HG02973 (cell line): ENCODE results near the gene HLA-F.

Experiments used
- ATAC-seq: cut with Tn5 transposase; IDR thresholded peaks from one replicate; pipeline ENCODE4 v1.9.1; 2021; ENCODE audit warnings: moderate library complexity; ENCODE audit not compliant: unreplicated experiment

HLA-F gene

DNA sequence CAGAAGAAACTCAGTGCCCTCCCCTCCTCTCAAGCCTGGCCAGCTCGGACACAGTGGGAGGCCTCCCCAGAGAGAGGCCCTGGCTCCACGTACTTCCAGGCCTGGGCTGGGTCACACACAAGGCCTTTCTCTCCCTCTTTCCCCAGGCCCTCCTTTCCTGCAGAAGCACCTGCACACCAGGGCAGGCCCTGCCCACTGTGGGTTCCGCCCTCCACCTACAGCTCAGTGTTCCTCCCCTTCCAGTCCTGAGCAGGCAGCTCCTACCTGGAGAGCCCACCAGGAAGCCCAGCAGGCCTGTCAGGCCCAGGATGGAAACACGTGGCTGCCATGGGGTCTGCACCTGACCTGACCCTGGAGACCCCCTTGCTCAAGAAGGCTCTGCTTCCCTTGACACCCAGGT is 18.9 kb downstream of the HLA-F start:
- ATAC-seq: no peak

DNA sequence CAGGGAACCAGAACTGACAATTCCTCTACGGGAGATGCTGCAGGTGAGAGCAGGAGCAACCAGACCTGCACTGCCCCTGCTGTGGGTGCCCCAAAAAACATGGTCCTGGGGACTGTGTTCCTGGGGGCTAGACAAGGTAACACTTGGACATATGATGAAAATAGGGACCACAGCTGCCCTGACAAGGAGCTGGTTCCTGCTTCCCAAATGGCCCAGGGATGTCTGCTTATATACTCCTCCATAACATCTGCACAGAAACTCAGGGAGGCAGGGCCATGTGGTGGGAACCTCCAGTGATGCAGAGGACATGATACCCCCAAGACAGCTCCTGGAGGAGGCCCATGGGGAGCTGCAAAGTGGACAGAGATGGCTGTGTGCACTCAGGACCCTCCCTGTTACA is 19.8 kb downstream of the HLA-F start:
- ATAC-seq: no peak

GRCh38 chr6:29743568-29743967 is 20.3 kb downstream of the HLA-F start:
- ATAC-seq: no peak

DNA sequence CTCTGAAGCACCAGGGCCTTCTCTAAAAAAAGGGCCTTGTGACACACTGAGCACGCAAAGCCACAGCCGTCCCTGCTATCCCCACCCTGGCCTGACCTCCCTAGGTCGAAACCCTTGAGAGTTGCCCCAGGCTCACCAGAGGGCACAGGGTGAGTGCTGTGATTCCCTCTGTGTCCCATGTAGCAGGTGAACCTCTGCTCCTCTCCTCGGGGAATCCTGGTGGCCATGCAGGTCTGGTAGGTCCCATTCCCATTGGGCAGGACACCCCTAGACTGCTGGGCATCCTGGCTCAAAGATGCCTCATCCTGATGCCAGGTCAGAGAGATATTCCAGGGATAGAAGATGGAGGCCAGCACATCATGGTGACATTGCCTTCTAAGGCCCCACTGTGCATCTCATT is 20.9 kb downstream of the HLA-F start:
- no peak for ATAC-seq

GRCh38 chr6:29744621-29745020 is 21.4 kb downstream of the HLA-F start:
- no peak for ATAC-seq

DNA sequence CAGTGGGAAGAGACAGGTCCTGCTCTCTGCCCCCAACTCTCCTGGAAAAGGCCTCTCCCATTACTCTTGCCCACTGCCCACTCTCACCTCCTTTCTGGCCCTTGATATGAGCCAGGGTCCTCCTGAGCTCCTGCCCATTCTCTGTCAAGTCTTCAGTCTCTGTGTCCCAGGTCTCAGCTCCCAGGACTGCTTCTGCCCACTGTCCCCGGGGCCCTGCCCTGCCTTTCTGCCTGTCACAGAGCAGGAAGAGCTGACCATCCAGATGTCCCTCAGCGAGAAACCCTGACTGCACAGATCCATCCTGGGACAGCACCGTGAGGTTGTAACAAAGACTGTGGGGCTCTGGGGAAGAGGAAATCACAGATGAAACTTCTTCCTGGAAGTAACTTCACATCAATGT is 22.2 kb downstream of the HLA-F start:
- ATAC-seq: no peak

DNA sequence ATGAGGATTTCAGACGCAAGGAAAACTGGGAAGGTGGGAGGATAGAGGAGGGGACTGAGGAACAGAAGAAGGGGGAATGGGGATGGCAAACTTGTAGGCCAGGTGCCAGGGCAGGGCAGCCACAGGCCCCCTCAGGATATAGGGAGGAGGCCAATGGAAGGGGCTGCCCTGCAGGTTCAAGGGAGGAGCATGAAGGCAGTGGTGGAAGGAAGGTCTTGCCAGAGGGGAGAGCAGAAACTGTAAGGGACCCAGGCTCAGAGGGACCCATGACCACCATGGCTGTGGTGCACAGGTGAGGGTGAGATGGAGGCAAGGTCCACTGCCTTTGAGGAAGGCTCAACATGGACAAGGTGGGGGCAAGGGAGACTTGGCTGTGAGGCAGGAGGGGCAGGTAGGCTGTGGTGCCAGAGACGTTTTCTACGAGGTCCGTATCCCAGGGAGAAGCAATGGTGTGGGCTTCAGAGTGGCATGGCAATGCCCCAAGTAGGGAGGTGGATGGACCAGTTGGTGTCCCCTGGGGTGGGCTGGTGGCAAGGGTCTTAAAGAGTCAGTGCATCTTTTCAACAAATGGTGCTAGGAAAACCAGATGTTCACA is 22.7 kb downstream of the HLA-F start:
- ATAC-seq: no peak

GRCh38 chr6:29746846-29747687 is 23.8 kb downstream of the HLA-F start:
- ATAC-seq: no peak

DNA sequence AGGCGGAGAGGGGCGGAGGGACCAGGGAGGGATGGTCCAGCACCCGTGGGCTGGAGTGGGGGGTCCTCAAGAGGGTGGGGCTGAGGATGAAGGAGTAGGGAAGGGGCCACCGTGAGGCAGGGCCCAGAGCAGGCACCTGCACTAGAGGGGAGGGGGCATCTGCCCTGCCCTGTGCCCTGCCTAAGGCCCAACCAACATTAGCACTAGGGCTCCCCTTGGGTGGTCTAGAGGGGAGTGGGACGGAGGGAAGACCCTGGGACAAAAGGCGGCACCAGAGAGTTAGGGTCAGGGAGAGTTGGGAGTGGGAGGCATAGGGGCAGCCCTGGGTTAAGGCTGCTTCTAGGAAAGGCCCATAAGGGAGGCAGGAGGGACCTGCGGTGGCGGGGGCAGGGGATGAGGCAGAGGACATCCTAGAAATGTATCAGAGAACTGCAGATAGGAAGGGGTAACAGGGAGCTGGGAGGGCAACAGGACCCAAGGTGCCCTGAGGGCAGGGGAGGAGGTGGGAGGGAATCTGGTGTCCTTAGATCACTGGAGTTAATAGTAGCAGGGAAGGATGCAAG is 24.5 kb downstream of the HLA-F start:
- no peak for ATAC-seq

- peak; percentile 66 for ATAC-seq
Measured at GRCh38 chr6:29748391-29749307, 25.4 kb downstream of the HLA-F start.

GRCh38 chr6:29749308-29749662 is 26.1 kb downstream of the HLA-F start:
- no peak for ATAC-seq

GRCh38 chr6:29749668-29750067 is 26.4 kb downstream of the HLA-F start:
- ATAC-seq: no peak

DNA sequence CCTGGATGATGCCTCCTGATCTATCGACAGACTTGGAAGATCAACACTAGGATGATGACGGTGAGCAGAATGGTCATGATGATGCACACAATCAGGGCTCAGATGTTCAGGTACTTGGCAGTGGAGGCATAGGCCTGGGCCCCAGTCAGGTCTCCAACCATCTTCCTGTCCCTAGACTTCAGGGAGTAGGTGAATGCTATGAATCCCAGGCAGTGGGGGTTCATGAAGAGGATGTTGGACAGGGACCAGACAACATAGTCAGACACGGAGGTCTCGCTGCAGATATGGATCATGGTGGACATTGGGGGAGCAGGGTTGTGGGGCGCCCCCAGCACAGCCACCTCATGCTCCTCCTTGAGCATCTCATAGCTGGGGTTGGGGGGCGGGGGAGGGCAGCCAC is 27.5 kb downstream of the HLA-F start:
- ATAC-seq: no peak

GRCh38 chr6:29751480-29751879 is 28.2 kb downstream of the HLA-F start:
- no peak for ATAC-seq

DNA sequence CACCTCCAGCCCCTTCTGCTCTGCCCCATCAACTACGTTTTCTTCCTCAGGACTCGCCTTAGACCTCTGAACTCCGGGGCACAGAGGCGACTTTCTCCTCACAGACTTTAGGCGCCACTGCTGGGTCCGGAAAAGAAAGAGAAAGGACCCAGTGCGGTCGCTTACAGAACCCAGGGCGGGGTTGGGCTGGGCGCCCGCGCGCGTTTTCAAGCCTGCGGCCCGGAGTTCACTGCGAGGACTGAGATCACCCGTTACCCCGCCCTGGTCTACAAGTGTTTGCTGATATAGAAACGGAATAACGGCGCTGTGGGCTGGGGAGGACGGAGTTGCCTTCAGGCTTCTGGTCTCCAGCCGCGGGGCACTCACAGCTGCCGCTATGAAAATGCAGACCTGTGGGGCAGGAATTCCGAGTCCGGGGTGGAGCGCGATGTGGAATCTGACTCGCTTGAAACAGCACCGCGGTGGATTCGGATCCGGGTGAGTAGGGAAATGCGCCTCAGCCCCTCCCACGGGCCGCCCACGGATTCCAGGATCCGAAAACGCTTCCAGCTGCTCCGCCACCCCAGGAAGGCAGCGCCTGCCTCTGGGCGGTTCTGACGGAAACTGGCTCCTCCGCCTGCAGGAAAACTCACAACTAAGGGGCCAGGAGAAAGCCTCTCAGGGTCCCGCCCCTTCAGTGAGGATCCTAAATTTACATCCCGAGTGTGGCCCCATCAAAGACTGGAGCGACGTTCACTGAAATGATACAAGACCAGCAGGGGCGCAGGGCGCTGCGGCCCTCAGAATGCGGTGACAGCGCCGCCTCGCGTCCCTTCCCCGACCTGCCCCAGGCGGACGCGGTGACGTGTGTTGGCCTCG is 29.4 kb downstream of the HLA-F start:
- peak; percentile 54 for ATAC-seq

GRCh38 chr6:29753309-29753644 is 30.0 kb downstream of the HLA-F start:
- ATAC-seq: no peak

GRCh38 chr6:29755295-29755871 is 32.1 kb downstream of the HLA-F start:
- ATAC-seq: no peak

DNA sequence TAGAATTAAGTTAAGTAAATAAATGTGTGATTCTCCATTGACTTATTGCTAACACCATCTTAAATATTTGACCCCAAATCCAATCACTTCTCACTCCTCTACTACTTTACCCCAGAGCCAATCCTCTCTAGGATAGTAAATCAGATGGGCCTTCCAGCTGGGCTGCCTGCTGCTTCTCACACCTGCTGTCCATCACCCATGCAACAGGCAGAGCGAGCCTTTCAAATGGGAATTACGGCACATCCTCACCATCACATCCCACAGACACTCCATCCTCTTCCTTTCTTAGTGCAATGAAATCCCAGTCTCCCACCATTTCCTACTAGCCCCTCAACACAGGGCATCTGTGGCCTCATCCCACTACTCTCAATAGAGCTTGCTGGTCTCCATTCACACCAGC is 34.0 kb downstream of the HLA-F start:
- ATAC-seq: no peak

GRCh38 chr6:29757701-29758293 is 34.6 kb downstream of the HLA-F start:
- no peak for ATAC-seq

DNA sequence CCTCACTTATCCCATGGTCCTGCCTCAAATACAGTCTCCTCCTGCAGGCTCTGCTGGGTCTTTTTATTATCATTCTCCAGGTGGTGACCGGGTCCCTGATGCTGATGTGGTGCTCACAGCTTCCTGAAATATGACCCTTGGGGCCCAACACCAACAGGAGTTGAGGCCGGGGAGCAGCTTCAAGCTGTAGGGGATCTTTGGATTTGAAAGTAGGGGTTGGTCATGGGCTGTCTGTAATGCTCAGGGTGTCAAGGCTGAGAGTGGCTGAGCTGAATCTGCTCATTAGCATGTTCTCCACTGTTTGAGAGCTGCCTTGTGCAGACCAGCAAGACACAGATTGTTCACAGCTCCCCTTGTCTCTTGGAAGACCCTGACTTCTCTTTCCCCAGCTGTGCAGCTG is 35.5 kb downstream of the HLA-F start:
- ATAC-seq: no peak
